HG03469 (cell line): ENCODE measurements around the gene TBC1D22A.

Source experiments
- ATAC-seq: cut with Tn5 transposase; IDR thresholded peaks from one replicate; pipeline ENCODE4 v1.9.1; 2021; ENCODE audit warnings: mild to moderate bottlenecking, moderate library complexity, moderate number of reproducible peaks; ENCODE audit not compliant: unreplicated experiment

TBC1D22A gene

GRCh38 chr22:46947516-46948257 is 185.2 kb downstream of the TBC1D22A start:
- ATAC-seq: no peak

- no peak for ATAC-seq
Measured at GRCh38 chr22:46948411-46949144, 186.1 kb downstream of the TBC1D22A start.

GRCh38 chr22:46951350-46951749 is 188.9 kb downstream of the TBC1D22A start:
- no peak for ATAC-seq

DNA sequence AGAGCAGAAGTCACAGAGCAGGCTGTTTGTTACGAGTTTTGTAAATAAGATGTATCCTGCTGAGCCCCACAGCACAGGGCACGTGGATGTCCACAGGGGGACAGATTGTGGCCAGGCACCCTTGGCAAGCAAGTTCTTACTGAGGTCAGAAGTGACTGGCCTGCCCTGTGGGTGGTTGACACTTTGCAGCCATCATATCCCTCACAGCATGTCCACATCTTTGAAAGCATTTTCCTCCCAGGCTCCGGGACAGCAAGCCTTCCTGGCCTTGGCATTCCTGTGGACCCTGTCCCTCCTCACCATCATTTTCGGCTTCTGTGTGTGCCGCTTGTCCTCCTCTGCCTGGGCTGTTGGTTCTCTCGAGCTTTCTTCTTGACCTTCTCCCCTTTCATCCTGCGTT is 189.5 kb downstream of the TBC1D22A start:
- no peak for ATAC-seq

- no peak for ATAC-seq
Measured at GRCh38 chr22:46953968-46954765, 191.7 kb downstream of the TBC1D22A start.

GRCh38 chr22:46954781-46955180 is 192.3 kb downstream of the TBC1D22A start:
- ATAC-seq: no peak

DNA sequence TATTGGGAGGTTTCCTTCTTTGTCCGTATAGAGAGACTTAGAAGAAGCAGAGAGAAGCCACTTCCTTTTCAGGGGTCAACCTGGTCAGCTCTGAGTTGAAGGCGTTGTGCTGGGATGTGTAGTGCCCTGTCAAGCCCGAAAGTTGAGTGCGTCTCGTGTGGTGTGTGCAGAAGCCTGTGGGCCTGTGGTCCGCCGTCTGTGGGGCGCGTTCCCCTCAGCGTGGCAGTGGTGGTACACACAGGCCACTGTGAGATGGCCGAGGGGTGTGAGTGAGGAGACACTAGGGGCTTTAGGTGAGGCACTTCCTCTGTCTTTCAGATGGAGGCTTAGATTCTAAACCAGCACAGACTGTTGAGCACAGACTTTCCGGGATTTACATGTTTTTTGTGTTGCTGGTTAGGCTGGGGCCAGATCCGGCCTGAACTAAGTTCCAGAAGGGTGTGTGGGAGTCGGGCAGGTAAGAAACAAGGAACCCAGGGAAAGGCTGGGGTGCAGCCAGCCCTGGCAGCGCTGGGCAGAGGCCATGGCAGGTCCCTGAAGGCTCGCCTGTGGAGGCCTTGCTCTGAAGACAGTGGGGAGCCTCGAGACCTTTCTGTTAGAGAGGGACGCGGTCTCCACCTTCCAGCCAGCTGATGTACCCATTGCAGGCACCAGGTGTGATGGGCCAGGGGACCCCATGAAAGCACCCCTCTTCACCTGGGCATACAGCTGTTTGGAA is 194.2 kb downstream of the TBC1D22A start:
- ATAC-seq: no peak

DNA sequence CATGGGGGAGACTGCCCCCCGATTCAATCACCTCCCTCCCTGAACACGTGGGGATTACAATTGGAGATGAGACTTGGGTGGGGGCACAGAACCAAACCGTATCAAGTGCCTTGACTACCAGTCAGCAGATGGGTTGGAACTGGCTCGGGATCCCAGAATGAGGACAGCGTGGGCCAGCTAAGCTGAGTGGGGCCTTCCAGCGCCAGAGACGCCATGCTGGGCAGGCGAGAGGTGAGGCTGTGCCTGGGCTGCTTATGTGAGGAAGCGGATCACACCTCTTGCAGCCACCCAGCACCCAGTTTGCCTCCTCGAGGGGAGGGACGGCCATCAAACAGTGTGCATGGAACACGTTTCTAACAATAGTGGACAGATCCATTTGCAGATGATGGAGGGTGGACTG is 195.1 kb downstream of the TBC1D22A start:
- ATAC-seq: no peak

DNA sequence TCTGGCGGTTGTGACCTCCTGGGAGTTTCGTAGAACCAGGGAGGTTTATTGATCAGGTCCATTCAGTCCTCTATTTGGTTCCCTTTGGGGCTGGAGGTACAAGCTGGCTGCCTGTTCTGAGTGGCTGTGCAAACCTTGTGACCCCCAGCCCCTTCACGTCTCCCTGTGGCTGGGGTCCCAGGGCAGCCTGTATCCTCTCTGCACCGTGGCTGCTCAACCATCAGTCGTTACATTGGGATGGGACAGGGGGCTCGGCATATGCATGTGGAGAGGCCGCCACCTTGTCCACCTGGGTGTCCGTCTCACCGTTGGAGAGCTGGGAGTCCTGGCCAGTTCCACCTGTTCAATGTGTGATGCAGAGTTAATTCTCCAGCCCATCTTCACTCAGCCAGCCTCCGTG is 195.7 kb downstream of the TBC1D22A start:
- ATAC-seq: no peak

DNA sequence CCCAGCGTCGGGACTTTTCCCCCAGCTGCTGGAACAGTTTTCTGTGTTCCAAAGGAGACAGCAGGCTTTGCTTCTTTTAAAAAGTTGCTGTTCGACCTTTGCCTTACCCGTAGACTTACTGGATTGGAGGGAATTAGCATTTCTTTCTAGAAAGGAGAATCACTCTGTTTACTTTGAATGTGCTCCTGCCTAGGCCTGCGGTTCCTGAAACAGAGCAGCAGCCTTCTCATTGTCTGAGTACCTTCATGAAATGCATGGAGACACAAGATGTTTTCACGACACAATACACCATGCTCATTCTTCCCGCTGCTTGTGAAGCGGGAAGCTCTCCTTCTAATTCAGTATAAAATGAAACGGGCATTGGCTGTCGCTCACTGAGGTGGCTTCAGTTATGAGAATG is 196.2 kb downstream of the TBC1D22A start:
- no peak for ATAC-seq

DNA sequence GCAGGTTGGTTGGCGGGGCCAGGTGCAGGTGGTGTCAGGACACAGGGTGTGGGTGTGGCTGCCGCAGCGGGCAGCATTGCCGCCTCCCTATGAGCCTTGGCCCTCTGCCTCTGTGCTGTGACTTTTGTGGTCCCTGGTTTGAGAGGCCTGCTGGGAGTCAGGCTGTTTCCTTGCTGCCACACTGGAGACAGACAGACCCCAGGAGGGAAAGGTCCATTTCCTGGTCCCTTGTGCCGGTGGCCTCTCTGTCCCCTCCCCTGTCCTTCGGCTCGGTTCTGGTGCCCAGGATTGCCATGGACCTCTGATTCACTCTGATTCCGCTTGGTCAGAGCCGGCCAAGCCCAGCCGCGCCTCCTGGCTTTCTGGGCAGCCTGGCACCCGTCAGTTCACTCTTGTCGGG is 196.9 kb downstream of the TBC1D22A start:
- no peak for ATAC-seq

DNA sequence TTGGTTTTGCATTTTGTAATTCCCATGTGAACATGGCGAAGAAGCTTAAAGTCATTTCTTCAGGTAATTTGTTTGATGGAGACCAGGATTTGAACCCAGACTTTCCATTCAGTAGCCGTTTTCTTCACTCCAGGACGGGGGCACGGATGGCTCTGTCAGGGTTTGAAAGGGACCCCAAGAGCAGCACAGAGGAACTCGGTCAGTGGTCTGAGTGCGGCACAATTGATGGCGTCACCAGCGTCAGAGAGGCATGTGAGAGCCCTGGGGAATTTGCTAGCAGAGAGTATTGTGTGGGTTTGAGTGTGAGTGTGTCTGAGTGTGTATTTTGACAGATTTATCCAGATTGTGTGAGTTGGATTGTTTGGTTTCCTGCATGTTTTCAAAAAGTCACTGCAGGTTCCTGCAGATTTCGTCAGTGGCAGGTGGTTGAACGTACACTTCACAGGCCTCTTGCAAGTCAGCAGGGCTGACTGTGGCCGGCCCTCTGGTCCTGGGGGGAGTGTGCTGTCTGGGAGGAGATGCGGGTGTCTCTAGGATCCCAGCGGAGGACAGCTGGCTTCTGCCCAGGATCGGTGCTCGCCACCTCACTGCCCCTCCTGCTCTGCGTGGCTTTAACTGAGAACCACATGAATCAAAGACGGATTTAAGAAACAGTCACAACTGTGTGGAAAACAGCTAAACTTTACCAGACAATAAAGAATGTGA is 199.3 kb downstream of the TBC1D22A start:
- no peak for ATAC-seq

DNA sequence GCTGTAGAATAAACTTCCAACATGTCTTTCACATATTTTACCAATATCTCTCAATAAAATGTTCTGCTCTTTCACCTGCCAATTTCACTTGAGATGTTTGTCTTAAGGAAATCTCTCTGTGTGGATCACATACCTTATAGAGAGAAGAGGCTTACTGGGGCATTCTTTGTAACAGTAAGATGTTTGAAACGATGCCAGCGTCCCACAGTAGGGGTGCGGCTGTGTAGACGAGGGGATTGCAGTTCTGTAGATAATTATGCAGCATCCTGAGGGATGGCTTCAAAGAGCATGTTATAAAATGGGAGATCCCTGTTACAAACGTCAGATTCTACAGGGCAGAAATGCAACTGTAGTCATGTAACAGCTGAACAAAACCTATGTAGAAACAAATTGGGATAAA is 200.0 kb downstream of the TBC1D22A start:
- no peak for ATAC-seq

- ATAC-seq: no peak
Measured at GRCh38 chr22:46963672-46964545, 201.5 kb downstream of the TBC1D22A start.

GRCh38 chr22:46964773-46965550 is 202.5 kb downstream of the TBC1D22A start:
- ATAC-seq: no peak

- no peak for ATAC-seq
Measured at GRCh38 chr22:46965555-46966494, 203.4 kb downstream of the TBC1D22A start.

- no peak for ATAC-seq
Measured at GRCh38 chr22:46966495-46966845, 204.0 kb downstream of the TBC1D22A start.

GRCh38 chr22:46966846-46967245 is 204.4 kb downstream of the TBC1D22A start:
- ATAC-seq: no peak
